ENCODE data around the gene MCOLN2. TPM values are rescaled to one million over a fixed set of nuclear protein-coding genes. Genes with fewer than 3 reads are reported as not detected.

MCOLN2 gene
- total and polyA plus RNA-seq, 2 of the 8 experiments (the other 6 are each of a cell fraction or from before 2014, with no cell fraction given) = 1.7 to 6.1 TPM

GRCh38 chr1:84930329-84930728, 66.6 kb downstream of the MCOLN2 start (continued):
- TF ChIP-seq ATF3 (IDR thresholded peaks at IDR 0.05; ENCODE audit: insufficient read depth, low read depth, low read length) (no peak), EGR1 (IDR thresholded peaks at IDR 0.05; ENCODE audit: borderline replicate concordance, low read depth, low read length) (no peak), POLR2A (IDR thresholded peaks at IDR 0.05; ENCODE audit: control extremely low read depth in 1 of 2, low read depth in 2 of 2, low read length in 2 of 2) (no peak), RNF2 (IDR thresholded peaks at IDR 0.05; ENCODE audit: borderline replicate concordance, low read depth, low read length, missing control alignments, poor library complexity, severe bottlenecking) (no peak), RBBP5 (IDR thresholded peaks at IDR 0.05; ENCODE audit: borderline replicate concordance, low read depth, low read length) (no peak)

All from H1 (cell line).